SK-N-MC (cell line): ENCODE results near the gene RAB40B.

ENCODE experiments used
- EZH2 ChIP-seq: fragments of 200-600 bp; sonication (generic); IDR thresholded peaks from one replicate; pipeline ENCODE4 v1.6.1; 2017; ENCODE audit warnings: antibody characterized with exemption
- POLR2AphosphoS5 ChIP-seq: IDR thresholded peaks from 2 replicates; pipeline ENCODE4 v1.6.1; 2012; ENCODE audit warnings: mild to moderate bottlenecking, low read depth, low read length, borderline replicate concordance

GRCh38 chr17:82677353-82677925, 21.1 kb downstream of the RAB40B start:
- no peak for TF ChIP-seq POLR2AphosphoS5
- no peak for TF ChIP-seq EZH2
